HS-27A (cell line): ENCODE measurements around the gene DSCAM.

Experiments used
- DNase-seq: peaks from one replicate; pipeline ENCODE4 v3.0.0-alpha.2; 2012; ENCODE audit warnings: low read depth, missing footprints

The DSCAM gene

DNA sequence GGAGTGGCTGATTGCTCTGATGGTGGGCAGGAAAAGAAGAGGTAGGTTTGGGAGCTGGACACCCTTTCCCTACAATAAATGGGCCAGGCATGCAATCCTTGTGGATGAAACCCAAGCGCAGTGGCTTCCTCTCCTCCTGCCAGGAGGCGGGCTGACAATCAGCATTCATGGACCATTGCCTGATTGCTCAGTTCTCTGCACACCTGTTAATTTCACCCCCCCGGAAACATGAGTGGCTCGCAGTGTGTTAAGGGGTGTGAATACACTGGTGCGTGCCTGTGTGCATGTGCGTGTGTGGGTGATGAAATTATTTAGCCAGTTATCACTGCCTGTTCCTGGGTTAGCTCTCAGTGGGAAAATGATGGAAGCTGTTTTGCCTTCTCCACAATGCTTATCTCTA, 669.0 kb downstream of the DSCAM start:
- no peak for DNase-seq

DNA sequence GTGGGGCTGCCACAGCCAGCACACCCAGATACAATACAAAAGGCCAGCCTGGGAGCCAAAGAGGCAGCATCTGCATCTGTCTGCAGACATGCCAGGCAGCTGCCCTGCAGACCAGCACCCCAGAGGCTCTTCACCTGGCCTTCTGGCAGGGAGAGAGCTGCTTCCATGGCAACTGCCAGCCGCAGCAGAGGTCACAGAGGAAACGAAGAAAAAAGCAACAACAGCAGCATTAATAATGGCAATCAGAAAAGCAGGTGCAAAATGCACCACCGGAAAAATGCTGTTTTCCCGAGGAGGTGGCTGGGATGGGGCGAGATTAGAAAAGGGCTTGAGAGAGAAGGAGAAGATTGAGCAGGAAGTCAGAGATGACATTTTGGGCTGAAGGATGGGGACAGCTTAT, 670.2 kb downstream of the DSCAM start:
- DNase-seq, result no peak

DNA sequence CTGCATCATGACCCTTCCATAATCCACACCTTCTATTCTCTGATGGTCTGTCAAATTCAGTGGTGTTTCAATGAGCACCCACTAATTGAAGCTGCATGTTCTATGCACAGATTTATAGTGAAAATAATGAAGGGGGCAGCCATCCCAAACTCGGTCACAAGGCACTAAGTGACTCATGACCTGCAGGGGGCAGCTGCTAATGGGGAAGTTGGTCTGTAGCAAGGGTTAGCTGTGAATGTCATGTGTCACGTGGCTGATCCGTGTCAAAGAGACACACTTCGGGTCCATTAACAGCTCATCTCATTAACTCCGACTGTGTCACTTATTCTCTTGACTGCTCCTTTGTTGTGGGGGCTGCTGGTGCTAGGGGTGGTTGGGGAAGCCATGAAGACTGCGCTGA, 673.1 kb downstream of the DSCAM start:
- DNase-seq, result no peak

- no peak for DNase-seq
Observed at GRCh38 chr21:40169971-40170370, 677.0 kb downstream of the DSCAM start.

- no peak for DNase-seq
Observed at GRCh38 chr21:40166291-40166843, 680.6 kb downstream of the DSCAM start.

DNA sequence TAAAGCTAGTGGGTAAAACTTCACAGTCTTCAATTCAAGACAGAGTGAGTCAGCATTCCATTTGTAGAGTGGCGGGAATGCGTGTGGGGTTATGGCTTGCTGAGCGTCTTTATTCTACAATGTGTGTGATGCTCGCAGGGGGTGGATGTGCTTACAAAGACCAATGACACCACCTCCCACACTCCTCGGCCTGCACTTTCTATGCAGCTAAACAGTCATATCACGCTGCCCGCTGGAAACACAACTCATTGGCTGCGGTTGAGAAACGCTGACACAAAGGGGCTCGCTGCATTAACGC, 681.2 kb downstream of the DSCAM start:
- no peak for DNase-seq

- no peak for DNase-seq
Observed at GRCh38 chr21:40164905-40165772, 681.8 kb downstream of the DSCAM start.

- no peak for DNase-seq
Observed at GRCh38 chr21:40162075-40162474, 684.9 kb downstream of the DSCAM start.

DNA sequence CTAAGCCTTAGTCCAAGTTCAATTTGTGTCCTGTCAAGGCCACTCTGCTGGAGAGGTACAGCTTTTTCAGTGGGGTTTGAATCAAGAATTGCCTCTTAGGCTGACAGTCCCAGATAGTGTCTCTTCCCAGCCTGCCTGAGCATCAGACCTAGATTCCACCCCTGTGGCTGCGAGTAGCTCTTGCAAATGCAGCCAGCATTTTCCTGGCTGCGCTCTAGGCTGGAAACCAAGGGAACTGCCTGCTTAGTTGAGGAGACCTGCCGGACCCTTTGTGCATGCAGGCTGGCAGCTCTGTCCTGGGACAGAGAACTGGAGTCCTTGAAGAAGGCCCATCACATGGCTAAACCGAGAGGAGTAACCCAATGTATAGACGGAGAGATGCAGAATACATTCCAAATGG, 686.0 kb downstream of the DSCAM start:
- no peak for DNase-seq

DNA sequence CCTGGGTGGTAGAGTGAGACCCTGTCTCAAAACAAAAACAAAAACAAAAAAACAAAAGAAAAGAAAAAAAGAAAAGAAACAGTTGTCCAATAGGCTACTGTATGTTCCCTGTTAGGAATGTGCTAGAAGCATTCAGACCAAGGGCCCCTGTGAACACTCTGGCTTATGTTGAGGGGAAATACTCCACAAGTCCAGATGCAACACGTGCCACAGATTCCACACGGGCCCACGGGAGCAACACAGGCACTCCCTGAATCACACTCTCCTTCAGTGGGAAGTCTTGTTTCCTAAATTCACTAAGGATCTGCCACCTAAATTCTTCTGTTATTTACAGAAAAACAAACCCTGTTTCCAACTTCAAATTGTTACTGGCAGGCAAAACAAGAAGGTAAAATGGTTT, 688.6 kb downstream of the DSCAM start:
- DNase-seq, result no peak

DNA sequence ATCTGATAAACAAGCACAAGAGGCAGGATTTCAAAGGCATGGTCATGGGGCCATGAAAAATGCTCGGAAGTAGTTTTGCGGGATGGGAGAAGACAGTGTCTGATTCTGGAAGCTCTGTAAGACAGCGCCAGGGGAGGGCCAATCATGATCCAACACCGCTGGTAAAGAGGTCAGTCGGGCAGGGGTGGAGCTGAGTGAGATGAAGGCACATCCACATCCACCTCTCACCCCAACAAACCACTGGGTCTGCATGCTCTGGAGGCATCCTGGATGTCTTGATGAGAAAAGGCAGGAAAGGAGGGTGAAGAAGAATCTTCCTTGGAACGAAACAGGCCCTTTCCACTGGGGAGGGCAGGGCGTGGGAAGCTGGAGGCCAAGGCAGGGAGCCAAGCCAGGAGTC, 691.4 kb downstream of the DSCAM start:
- DNase-seq, result no peak

- no peak for DNase-seq
Observed at GRCh38 chr21:40153351-40153750, 693.6 kb downstream of the DSCAM start.

GRCh38 chr21:40152476-40152875, 694.5 kb downstream of the DSCAM start:
- DNase-seq, result no peak

- no peak for DNase-seq
Observed at GRCh38 chr21:40151611-40152010, 695.3 kb downstream of the DSCAM start.

GRCh38 chr21:40146216-40146837, 700.6 kb downstream of the DSCAM start:
- DNase-seq, result no peak

GRCh38 chr21:40143822-40144525, 703.0 kb downstream of the DSCAM start:
- DNase-seq, result no peak

GRCh38 chr21:40141621-40142020, 705.3 kb downstream of the DSCAM start:
- DNase-seq, result no peak

GRCh38 chr21:40140675-40141074, 706.3 kb downstream of the DSCAM start:
- DNase-seq, result no peak

DNA sequence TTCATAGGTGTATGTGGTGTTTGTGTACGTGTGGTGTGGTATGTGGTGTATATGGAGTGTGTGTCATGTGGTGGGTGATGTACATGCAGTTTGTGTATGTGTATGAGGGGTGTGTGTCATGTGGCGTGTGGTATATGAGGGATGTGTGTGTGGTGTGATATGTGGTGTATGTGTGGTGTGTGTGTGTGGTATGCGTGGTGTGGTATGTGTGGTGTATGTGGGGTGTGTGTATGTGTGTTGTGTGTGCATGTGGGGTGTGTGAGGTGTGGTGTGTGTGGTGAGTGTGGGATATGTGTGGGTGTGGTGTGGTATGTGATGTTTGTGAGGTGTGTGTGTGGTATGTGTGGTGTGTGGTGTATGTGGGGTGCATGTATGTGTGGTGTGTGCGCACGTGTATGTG, 707.3 kb downstream of the DSCAM start:
- DNase-seq, result no peak

GRCh38 chr21:40136571-40136970, 710.4 kb downstream of the DSCAM start:
- no peak for DNase-seq

DNA sequence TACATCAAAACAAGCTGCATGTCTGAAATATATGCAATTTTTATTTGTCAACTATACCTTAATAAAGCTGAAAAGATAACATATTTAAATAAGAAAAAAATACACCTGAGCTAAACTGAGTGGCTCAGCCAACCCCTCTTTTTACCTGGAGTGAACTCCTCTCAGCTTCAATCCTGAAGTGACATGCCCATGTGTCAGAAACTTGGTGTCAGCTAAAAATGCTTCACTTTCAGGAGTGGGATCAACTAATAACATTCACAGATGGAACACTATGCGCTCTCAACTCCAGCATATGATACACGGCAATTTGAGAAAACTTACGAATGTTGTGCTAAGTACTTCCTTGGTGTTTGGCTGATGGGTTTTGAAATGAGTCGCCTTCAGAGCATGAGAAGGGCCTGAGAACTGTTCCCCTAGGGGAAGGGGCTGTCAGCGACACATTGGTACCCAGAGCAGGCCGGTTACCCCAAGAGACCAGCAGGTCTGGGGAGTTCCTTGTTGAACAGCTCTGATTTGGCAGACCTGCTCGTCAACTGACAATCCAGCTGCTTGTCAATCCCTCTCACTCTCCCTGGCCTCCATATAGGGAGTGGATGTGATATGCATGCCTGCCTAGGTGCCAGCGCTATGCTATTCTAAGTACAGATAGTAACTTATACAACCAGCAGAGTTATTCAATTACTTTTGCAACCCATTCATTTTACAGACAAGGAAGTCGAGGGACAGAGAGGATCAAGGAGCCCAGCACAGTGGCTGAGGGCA, 712.0 kb downstream of the DSCAM start:
- DNase-seq, result no peak

DNA sequence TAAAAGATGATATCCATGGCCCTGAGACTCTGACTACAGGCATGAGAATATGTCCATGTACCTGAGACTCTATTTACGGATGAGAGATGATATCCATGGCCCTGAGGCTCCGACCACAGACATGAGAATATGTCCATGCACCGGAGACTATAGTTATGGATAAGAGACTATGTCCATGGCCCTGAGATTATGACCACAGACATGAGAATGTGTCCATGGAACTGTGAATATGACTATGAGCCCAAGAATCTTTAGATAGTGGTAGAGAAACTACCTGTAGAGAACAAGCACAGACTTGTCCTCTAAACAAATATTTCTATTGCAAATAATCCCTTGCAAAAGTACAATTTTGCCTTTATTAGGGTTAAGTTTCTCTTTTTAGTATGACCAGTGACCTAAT, 716.5 kb downstream of the DSCAM start:
- no peak for DNase-seq
